Measurements from ENCODE around the gene SELENOK. TPM values are rescaled to one million over a fixed set of nuclear protein-coding genes. Genes with fewer than 3 reads are reported as not detected.

Gene SELENOK
- total and polyA plus RNA-seq, 2 of the 13 experiments (the other 11 are each of a cell fraction or from before 2014, with no cell fraction given) = 67.0 to 81.0 TPM

- TF ChIP-seq PRDM10 (CRISPR knock-in tag; IDR thresholded peaks at IDR 0.05; ENCODE audit: low read depth) = peak; percentile 77
- 0 out of 2 replicates have a peak, but pooled peaks have one; percentile 9 for TF ChIP-seq EED (CRISPR knock-in tag; IDR thresholded peaks at IDR 0.05)
- TF ChIP-seq KDM4B (CRISPR knock-in tag; IDR thresholded peaks at IDR 0.05) = no peak
- no peak for TF ChIP-seq ZNF274 (CRISPR knock-in tag; IDR thresholded peaks at IDR 0.05)
- TF ChIP-seq ZNF709 (CRISPR knock-in tag; IDR thresholded peaks at IDR 0.05) = no peak
- TF ChIP-seq, protein P1, sequence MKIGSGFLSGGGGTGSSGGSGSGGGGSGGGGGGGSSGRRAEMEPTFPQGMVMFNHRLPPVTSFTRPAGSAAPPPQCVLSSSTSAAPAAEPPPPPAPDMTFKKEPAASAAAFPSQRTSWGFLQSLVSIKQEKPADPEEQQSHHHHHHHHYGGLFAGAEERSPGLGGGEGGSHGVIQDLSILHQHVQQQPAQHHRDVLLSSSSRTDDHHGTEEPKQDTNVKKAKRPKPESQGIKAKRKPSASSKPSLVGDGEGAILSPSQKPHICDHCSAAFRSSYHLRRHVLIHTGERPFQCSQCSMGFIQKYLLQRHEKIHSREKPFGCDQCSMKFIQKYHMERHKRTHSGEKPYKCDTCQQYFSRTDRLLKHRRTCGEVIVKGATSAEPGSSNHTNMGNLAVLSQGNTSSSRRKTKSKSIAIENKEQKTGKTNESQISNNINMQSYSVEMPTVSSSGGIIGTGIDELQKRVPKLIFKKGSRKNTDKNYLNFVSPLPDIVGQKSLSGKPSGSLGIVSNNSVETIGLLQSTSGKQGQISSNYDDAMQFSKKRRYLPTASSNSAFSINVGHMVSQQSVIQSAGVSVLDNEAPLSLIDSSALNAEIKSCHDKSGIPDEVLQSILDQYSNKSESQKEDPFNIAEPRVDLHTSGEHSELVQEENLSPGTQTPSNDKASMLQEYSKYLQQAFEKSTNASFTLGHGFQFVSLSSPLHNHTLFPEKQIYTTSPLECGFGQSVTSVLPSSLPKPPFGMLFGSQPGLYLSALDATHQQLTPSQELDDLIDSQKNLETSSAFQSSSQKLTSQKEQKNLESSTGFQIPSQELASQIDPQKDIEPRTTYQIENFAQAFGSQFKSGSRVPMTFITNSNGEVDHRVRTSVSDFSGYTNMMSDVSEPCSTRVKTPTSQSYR (CRISPR knock-in tag; IDR thresholded peaks at IDR 0.05; ENCODE audit: borderline replicate concordance) = no peak
- peak; percentile 34 for TF ChIP-seq BCL6 (CRISPR knock-in tag; IDR thresholded peaks at IDR 0.05)
- peak; percentile 59; the same call in 1 of the 2 replicates for TF ChIP-seq BRCA1 (CRISPR knock-in tag; IDR thresholded peaks at IDR 0.05)
- TF ChIP-seq ZSCAN21 (CRISPR knock-in tag; IDR thresholded peaks at IDR 0.05; ENCODE audit: borderline replicate concordance) = peak; percentile 91; the same call in 1 of the 2 replicates
- 0 out of 2 replicates have a peak, but pooled peaks have one; percentile 55 for TF ChIP-seq PAF1 (CRISPR knock-in tag; IDR thresholded peaks at IDR 0.05)
- no peak for TF ChIP-seq SOX6 (IDR thresholded peaks at IDR 0.05)
- TF ChIP-seq SOX6 (CRISPR knock-in tag; IDR thresholded peaks at IDR 0.05) = peak; percentile 87
- peak; percentile 61 for TF ChIP-seq IRF2 (CRISPR knock-in tag; IDR thresholded peaks at IDR 0.05)
- peak; percentile 32; the same call in 1 of the 2 replicates for TF ChIP-seq HDAC1 (CRISPR knock-in tag; IDR thresholded peaks at IDR 0.05)
- no peak for TF ChIP-seq ZMAT3 (CRISPR knock-in tag; conservative IDR thresholded peaks at IDR 0.05)
- TF ChIP-seq TEAD3 (CRISPR knock-in tag; optimal IDR thresholded peaks at IDR 0.05; ENCODE audit: borderline replicate concordance) = peak; percentile 68
- TF ChIP-seq POLR2G (IDR thresholded peaks at IDR 0.05; ENCODE audit: low read depth, low read length) = peak; percentile 68
- TF ChIP-seq ZNF562 (CRISPR knock-in tag; IDR thresholded peaks at IDR 0.05; ENCODE audit: borderline replicate concordance) = no peak
- no peak for TF ChIP-seq MTA3 (CRISPR knock-in tag; IDR thresholded peaks at IDR 0.05)
- TF ChIP-seq NFYC (CRISPR knock-in tag; IDR thresholded peaks at IDR 0.05) = 0 out of 2 replicates have a peak, but pooled peaks have one; percentile 9
- peak; percentile 81 for TF ChIP-seq MED8 (CRISPR knock-in tag; IDR thresholded peaks at IDR 0.05; ENCODE audit: insufficient replicate concordance)
- 0 out of 2 replicates have a peak, but pooled peaks have one; percentile 24 for TF ChIP-seq MXD3 (CRISPR knock-in tag; IDR thresholded peaks at IDR 0.05)
- peak; percentile 27; the same call in 1 of the 2 replicates for TF ChIP-seq NR2F2 (IDR thresholded peaks at IDR 0.05; ENCODE audit: borderline replicate concordance, low read depth)
Measured at GRCh38 chr3:53844262-53845102, 47.2 kb downstream of the SELENOK start (continued).
